Esophagus mucosa (tissue), 1 donor: ENCODE measurements around the gene TENM3. TPM values are rescaled to one million over a fixed set of nuclear protein-coding genes. Genes with fewer than 3 reads are reported as not detected.

Experiments used
- ATAC-seq: fragments of 200-7000 bp; cut with Tn5 transposase; one replicate; pipeline ENCODE4 v1.9.1; 2020
- total RNA-seq: library from RNA; stranded (reverse); gene quantifications from one replicate; pipeline ENCODE4 v1.2.4, GENCODE V29; 2023
- donor health status: DM: yes; HTN: yes; CAD: no.

Gene TENM3
- total RNA-seq, 1 donor from 2014 or later, result 3.6 TPM

GRCh38 chr4:182699795-182700194 is 456.6 kb downstream of the TENM3 start:
- ATAC-seq, result no peak

- no peak for ATAC-seq
Measured at GRCh38 chr4:182700362-182701160, 457.4 kb downstream of the TENM3 start.

DNA sequence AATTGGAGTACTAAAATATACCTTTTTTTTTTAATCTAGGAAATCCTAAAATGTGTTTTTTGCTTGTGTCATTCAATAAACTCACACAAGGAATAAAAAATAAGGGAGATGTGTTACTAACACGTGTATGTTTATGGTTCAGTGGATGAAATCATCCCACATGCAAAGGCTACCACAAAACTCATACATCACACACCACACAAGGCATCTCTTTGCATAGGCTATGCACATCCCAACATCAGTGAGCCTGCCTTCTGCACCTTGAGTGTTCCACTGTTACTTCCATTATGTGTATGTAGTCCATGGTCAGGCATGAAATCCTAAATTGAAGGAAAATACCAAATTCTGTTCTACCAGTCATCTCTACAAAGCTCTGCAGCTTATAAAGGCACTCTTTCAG is 460.9 kb downstream of the TENM3 start:
- no peak for ATAC-seq

DNA sequence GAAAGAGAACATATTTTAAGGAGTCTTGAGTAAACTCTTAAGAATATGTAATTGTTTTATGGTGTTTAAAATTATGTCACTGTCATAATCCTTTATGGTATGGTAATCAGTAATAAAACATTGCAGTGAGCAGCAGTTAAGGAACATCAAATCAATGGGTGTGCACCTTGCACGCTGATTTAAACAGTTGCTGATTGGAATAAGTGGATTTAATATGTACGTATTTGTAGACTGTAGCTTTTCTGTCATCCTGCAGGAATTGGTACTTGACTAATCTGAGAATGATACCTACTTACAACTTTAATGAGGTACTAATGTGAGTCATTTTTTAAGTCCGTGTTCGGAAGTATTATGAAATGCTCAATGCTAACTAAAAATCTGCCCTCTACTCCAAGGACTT is 461.7 kb downstream of the TENM3 start:
- ATAC-seq, result no peak

- ATAC-seq, result no peak
Measured at GRCh38 chr4:182705389-182705788, 462.2 kb downstream of the TENM3 start.

GRCh38 chr4:182711211-182711610 is 468.0 kb downstream of the TENM3 start:
- no peak for ATAC-seq

- ATAC-seq, result no peak
Measured at GRCh38 chr4:182715548-182715947, 472.3 kb downstream of the TENM3 start.

GRCh38 chr4:182716192-182716591 is 473.0 kb downstream of the TENM3 start:
- no peak for ATAC-seq

GRCh38 chr4:182717788-182718583 is 474.8 kb downstream of the TENM3 start:
- no peak for ATAC-seq

DNA sequence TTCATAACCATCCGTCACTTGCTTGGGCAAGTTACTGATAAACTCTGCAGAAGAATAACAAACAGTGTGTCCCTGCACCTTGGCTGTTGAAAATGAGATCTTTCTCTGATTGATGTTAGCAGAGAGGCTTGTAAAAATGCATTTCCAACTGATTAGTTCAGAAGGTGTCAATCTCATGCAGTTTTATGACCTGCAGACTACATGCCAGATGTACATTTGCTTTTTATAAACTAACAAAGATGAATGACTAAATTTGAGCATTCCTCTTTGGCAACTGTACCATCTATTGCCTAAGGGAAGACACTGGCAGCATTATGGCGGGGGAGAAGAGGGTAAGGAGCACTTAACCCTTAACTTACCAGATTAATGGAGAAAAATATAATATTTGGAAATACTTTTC is 481.2 kb downstream of the TENM3 start:
- ATAC-seq, result no peak

DNA sequence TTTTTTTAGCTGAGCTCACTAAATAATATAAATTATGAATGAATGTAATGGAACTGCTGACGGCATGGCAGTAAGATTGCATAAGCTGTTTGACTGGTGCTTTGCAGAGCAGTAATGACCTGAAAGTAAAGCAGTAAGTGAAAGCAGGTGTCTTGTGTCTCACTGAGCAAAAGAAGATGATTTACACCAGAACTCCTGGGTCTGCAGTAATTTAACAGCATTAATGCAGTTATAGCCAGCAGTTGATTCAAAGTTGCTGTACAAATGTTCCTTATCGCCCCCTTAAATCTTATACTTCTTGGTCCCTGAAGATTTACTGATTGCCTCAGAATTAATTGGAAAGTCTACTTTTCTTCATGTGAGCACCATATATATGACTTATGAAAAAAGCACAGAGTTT is 486.3 kb downstream of the TENM3 start:
- ATAC-seq, result no peak

- no peak for ATAC-seq
Measured at GRCh38 chr4:182730791-182731190, 487.6 kb downstream of the TENM3 start.

GRCh38 chr4:182736207-182736606 is 493.0 kb downstream of the TENM3 start:
- peak; percentile 87 for ATAC-seq

DNA sequence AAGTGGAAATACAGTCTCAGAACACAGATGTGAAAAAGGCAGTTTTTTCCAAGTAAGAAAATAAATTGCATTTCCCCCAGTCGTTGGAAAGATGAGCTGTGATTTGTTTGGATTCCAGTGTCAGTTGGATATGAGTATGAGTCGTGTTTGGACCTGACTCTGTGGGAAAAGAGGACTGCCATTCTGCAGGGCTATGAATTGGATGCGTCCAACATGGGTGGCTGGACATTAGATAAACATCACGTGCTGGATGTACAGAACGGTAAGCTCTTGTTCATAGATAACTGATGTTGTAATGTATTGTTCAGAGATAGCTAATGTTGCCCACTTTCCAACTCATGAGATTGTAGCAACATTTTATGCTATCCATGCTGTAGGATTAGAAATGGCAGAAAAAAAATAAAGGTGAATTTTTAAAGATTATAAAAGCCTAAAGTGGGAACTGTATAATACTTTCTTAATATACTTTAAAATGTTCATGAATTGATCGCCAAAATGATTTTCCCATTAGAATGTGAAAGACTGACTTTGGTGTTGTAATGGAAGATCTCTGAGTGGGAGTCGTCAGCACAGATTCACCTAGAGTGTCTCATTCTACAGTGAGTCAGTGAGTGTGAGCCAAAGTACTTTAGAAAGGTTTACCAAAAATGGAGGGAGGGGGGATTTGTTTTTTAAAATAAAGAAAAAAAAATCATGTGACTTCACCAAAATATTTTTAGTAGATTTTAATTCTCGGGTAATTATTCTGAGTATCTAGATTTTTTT is 495.3 kb downstream of the TENM3 start:
- no peak for ATAC-seq

DNA sequence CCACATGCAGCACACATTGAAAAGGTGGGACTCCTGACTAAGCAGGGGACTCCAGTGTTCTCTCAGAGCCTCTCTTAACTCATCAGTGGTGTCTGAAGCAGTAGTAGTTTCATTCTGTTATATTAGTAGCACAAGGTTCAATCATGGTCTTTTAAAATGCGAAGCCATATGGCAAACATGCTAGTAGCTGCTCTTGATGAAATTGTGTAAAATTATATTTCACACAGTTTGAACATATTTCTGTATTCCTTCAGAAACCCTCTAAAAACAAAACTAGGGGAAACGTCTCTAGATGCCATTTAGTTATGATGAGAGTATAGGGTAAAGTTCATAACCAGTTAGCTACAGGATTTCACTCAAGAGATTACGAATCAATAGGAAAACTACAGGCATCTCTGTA is 497.1 kb downstream of the TENM3 start:
- ATAC-seq, result no peak

- no peak for ATAC-seq
Measured at GRCh38 chr4:182741054-182741453, 497.9 kb downstream of the TENM3 start.

DNA sequence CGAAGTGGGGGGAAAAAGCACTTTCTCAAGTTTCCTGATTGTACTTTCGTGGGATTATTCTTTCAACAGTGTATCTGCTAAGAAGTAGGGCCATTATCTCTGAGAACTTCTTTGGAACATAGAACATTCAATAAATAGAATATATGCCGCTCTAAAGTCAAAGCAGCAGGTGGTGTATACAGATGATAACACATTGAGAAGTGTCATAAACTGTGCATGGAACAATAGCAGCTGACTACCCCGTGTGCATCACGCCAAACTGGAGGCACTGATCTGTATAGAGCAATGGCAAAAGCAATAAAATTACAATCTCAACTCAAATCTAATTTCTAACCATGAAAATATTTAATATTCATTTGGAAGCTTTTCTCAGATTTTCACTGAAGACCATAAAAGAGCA is 498.7 kb downstream of the TENM3 start:
- no peak for ATAC-seq

DNA sequence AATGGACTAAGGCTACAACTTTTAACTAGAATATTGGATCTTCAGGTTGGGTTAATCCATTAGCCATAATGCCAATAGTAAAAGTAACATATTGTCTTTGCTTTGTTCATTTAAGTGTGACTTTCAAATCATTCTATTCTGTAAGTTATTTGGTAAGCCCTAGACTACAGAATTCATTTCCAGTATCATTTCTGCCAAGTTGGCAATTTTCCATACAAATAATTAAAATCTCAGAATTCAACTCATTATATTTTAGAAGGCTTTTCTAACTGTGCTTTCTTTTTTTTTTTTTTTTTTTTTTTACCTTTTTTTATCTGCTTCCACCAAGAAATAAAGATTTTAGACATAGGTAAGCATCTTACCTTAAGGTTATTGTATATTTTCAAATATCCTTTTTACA is 500.6 kb downstream of the TENM3 start:
- ATAC-seq, result no peak

DNA sequence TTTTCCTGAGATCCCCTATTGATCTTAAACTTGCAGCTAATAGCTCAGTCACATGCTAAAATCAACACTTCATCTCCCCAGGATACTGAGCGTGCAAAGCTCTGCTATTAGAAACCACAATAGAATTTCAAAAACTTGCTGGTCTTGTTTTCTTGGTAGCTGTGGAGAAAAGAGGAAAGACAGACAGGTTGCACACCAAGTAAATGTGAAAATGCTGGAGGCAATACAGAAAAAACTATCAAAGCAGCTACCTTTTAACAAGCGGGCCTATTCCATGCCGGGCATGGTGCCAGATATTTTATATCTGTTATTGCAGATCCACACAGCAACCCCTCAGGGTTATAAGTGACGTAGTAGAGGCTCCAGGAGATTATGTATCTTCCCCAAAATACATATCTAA is 502.0 kb downstream of the TENM3 start:
- ATAC-seq, result peak; percentile 83

GRCh38 chr4:182746876-182747275 is 503.7 kb downstream of the TENM3 start:
- ATAC-seq, result no peak

DNA sequence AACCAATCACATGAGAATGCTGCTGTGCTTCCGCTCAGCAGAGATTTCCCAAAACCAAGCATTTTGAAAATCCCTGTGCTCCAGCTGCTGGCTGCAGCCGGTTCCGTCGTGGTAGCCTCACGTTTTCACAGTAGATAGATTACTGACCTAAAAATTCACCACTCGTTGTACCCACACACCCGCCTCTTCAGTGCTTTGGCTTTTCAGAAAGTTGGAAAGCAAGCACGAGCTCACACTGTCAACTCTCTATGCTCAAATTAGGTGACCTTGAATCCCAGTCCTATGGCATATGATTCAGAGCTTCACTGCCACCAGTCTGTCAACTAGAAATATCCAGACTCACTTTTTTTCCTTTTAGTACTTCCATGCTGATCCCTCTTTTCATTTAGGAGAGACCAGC is 505.1 kb downstream of the TENM3 start:
- no peak for ATAC-seq

DNA sequence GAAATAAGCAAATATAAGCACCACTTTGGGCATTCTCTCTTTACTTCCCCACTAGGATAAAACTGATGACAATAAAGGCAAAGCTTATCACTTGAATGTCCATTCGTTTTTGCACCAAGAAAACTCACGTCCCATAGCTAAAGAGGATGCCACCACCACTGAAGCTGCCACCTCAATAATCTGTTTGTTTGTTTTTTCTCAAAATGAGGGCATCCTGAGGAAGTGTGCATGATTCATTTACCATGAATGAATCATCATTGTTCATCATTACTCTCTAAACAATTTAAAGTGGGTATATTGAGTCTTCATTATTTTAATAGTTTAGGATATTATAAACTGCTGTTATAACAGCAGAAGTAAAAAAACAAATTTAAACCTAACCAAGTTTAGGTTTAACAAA is 505.7 kb downstream of the TENM3 start:
- no peak for ATAC-seq

- no peak for ATAC-seq
Measured at GRCh38 chr4:182749667-182750167, 506.5 kb downstream of the TENM3 start.
